ENCODE measurements around the gene ABRACL.

Gene ABRACL

DNA sequence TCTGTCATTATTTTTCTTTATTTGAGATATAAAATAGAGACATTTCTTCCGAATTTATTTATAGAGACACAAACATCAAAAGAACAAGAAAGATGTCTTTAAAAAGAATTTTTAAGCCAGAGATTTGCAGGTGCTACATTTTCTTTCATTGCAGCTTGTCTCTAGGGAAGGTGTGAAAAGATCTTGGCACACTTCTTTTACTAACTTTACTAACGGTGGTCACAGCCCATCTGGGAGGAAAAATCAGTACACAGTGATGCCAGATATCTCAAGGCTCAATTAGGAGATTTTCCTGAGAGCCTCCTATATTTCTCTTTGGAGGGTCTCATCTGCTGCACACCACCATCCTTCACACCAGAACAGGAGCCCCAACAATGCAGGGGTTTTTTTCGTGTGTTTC is 29.5 kb downstream of the ABRACL start:
- no peak for DNase-seq

DNA sequence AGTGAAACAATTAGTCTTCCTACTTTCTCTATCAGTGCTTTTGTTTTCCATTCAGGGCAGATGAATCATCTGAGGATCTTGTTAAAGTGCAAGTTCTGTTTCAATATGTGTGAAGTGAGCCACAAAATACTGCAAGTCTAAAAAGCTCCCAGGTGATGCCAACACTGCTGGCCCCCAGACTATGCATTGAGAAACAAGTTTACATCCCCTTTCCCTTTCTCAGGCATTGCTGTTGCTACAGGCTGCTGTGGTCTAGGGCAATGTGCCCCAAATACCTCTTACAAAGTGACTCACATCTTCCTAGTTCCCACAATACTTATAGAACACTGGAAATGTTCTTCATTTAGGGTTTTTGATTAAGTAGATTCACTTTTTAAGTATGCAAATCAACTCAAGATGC is 31.8 kb downstream of the ABRACL start:
- no peak for DNase-seq

DNA sequence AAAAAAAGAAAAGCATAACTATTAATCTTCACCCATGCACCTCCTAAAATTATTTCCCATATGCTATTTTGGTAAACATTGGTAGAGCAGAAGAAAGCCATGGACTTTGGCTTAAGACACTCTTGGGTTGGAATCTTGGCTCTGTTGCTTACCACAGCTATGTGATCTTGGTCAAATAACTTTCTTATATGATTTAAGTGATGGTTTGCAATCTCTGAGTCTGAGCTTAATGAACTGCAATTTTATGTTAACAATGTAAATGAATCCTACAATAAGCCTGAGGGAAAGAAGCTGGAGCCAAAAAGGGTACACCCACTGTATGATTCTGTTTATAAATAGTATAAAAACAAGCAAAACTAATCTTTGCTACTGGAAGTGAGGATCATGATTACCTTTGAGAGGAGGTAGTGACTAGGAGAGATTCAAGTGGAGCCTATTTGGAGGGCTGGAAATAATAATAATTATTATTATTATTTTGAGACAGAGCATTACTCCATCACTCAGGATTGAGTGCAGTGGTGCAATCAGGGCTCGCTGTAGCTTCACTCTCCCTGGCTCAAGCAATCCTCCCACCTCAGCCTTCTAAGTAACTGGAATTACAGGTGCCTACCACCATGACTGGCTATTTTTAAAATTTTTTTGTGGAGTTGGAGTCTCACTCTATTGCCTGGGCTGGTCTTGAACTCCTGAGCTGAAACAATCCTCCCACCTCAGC is 34.5 kb downstream of the ABRACL start:
- DNase-seq = no peak

DNA sequence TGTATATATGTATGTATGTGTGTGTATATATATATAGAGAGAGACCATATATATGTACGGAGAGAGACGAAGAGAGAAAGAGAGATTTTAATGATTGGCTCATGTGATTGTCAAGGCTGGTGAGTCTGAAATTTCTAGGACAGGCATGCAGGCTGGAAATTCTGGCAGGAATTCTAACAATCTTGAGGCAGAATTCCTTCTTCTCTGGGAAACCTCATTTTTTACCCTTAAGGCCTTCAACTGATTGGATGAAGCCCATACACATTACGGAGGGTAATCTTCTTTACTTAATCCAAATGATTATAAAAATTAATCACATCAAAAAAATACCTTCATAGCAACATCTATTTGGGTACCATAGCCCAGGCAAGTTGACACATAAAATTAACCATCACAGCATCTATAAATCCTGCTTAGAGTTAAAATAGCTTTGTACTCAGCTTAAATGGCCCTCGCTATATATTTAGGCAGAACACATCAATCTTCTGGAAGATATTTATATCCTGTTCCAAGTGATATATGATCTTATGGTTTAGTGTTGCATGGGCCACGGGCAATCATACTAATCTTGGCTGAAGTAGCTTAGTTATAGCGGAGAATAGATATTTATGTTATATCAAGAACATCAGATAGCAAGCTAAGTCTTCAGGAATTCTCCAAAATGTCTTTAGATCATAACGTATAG is 36.6 kb downstream of the ABRACL start:
- no peak for DNase-seq

DNA sequence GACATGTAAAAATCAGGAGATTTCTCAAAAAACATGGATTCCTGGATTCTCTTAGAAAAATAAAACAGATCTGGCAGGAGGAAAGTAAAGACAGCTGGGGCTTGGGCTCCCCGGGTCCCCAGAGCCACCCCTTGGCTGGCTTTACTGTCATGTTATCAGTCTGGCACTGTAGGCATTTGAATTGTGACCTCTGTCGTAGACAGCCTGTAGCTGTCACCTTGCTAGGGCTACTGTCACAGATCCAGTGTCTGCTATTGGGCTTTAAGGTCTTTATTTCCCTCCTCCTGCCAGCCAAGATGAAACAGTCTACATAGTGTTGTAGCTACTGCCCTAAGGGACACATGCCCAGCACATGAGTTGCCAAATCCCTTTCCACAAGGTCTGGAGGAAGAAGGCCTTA is 37.5 kb downstream of the ABRACL start:
- no peak for DNase-seq

DNA sequence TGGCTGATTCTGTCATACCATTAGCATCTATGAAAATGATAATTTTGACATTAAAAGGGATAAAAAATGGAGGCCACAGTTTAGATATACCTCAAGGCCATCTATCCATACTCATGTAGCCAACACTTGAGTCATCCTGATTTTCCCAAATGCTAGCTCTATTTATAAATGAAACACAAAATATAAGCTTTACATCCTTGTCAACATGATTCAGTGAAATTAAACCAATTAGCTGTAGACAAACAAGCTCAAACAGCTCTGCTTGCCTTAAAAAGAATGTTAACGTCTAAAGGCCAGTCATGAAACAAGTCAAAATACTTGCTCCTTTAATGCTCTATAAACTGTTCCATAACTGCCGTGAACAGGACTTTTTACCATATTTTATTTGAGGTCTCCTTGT is 40.3 kb downstream of the ABRACL start:
- no peak for DNase-seq

DNA sequence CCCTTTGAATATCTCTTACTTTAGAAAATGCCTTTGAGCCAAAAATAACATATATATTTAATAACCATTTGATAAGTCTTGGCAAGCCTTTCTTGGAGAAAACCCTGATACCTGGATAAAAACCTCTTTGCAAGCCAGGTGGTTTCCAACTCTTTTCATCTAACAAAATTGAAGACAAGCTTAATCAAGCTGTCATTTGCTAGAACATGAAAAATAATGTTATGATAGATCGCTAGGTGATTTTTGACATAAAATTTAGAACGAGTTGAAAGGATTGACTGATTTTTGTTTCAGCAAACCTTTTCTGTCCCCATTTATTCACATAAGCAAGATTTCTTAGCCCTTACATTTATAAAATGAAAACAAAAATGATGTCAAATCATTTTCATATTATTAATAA is 44.6 kb downstream of the ABRACL start:
- DNase-seq = no peak

DNA sequence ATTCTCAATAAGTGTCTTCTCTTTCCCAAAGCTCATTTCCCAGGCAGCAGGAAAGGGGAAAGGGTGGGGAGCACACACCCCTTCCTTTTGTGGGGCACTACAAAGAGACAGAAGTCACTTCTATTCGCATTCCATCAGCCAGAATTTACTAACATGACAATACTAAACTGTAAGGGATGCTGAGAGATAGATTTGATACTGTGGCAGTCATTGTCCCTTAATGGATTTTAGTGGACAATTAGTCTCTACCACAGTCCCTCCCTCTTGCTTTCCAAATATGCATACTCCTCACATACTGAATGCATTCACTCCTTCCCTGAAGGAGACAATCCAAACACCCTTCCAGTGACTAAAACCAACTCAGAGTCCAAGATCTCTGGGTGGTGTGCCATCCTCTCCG is 50.5 kb downstream of the ABRACL start:
- DNase-seq = no peak

DNA sequence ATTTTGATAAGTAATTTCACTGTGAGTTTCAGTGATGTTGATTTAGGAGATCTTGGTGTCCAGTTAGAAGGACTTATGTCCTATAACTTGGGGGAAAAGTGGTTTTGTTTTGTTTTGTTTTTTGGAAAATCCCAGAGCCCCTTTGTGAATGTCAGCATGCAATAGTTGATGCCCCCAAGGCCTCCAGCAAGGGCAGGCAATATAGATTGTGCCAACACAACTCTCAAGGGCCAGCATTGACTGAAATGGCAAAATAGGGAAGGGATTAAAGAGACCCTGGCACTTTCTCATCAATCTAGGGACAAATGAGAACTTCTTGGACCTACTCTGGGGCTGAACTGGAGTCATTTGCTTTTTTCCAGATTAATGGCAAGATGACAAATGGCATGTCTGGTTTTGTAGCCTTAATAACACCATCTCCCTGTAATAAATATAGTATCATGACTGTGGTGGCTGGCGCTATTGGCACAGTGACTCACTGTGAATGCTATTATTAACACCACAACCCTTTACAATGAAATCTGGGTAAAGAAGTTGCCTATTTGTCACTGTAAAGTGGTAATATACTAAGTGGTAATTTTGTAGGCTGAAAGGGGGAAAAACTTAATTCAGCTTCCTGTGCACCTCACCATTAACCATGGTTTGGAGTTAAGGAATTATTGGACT is 51.8 kb downstream of the ABRACL start:
- no peak for DNase-seq

DNA sequence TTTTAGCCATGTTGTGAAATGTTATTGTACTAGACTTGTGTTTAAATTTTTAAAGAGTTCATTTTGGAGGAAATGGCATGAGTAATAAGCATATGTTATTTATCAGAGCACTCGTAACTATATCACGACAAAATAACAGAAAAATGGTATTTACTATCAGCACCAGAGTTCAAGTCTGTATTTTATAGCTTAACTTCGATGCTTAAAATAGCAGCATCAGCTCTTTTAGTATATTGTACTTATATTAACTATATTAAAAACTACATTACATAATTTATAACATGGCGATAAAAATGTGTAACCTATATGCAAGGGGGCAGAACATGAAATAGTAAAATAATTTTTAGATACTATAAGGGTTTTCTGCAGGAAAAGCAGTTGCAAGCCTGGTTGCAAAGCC is 52.9 kb downstream of the ABRACL start:
- DNase-seq = no peak

DNA sequence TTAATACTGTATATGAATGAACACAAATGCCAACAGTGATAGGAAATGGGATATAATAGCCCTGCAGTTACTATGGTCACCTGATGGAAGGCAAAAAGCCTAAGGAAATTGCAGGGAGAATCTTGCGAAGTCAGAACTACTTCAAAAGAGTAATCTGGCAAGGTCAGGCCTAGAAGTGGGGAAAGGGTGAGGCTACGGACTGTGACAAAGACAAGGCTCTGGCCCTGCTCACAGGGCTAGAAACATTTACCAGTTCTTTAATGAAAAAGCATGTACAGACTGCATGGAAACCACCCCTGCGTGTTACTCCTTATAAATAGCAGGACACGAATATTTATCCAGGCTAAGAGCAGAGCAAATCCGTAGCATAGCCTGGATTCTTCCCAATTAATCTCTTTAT is 53.8 kb downstream of the ABRACL start:
- DNase-seq = no peak

DNA sequence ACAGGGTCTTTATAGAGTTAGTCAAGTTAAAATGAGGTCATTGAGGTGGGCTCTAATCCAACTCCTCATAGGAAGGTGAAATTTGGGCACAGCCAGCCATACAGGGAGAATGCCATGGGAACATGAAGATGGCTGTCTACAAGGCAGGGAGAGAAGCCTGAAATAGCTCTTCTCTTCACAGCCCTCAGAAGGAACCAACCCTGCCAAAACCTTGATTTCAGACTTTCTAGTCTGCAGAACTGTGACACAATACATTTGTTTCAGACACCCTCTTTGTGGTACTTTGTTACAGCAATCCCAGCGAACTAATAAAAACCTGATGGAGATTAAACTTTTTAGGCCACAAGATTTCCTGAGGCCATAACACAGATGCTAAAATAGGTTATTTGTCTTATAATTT is 63.3 kb downstream of the ABRACL start:
- no peak for DNase-seq
